CD4-positive, alpha-beta T cell treated with Interleukin-17A for 1 hour (primary cell): ENCODE results near the gene PCAT6.
"Not testable (repeated sequence)": the region's sequence is repeated elsewhere in the genome, so short reads cannot be mapped to it uniquely, and the experiment has no call there.

Experiments
- DNase-seq: peaks from one replicate; pipeline ENCODE4 v3.0.0-alpha.2; 2020

The PCAT6 gene

DNA sequence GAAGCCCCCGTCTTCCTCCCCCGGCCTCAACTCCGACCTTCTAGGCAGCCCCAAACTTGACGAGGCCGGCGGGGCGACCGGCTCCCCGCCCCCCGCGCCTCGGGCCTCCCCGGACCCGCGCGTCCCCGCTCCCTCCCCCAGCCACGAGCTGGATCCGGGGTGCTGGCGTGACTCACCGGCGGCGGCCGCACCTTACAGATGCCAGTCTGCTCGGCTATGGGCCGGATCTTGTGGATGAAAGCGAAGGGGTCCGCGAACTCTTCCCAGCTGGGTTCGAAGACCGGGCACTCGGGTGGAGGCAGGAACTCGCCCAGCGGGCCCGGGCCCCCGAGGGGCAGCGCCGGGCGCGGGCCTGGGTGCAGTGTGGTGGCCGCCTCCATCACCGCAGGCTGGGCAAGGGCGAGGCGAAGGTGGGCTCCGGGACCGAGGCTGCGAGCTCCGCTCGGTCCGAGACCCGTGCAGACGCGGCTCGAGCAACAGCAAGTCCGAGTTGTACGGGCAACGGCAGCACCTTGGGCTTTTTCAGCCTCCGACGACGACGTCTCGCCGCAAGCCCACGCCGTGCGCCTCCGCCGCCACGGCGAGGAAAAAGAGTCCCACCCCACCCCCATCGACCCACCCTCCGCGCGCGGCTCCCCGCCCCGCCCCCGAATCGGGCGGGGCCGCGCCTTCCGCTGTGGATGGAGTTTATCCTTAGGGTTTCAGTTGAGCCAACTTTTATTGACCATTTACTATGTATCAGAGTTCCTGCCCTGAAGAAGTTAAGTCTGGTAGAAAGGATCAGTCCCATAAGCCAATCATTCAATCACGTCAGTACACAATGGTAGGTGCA is 2.6 kb upstream of the PCAT6 start, which contains the start of gene KDM5B:
Gene KDM5B (minus strand): TSS at position 496 of the 832 bp plus-strand sequence. CDS start 116 bp downstream, at position 380.
- peak; percentile 64 for DNase-seq

- no peak for DNase-seq
Measured at GRCh38 chr1:202809597-202810159, 1.1 kb upstream of the PCAT6 start.

GRCh38 chr1:202810193-202810614 is 550 bp upstream of the PCAT6 start:
- no peak for DNase-seq

DNA sequence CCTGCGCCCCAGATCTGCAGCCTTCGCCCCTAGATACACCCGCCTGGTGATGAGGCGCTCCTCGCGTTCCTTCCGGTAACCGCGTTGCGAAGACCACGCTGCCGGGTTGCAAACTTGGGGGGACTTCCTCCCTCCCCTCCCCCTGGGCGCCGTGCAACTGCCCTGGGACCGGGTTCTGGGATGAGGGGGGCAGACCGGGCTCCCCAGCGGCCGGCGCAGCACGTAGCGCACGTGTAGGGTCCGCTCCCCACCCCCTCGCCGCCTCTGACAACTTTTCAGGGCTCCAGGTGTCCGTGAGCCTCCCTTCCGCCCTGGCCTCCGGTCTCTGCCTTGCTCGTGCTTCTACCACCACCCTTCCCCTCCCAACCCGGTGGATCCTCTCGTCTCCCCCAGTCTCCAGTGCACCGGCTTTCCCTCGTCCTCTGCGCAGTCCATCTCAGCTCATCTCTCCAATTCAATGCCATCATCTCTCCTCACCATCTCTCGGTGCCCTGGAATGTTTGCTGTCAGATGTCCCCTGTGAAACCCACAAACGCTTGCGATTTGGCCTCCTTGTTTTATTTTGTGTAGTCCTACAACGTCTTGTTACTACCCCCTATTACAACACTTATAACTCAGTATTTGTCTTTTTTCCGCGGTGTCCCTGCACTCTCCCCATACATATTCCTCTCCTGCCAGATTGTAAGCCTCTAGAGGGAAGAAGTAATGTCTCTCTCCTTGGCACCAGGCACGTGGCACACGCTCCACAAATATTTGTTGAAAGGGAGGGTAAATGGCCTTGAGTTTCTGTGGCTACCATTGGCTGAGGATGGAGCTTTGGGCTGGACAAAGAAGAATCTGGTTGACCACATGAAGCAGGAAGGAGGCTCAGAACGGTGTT is 782 bp downstream of the PCAT6 start:
- DNase-seq = no peak

DNA sequence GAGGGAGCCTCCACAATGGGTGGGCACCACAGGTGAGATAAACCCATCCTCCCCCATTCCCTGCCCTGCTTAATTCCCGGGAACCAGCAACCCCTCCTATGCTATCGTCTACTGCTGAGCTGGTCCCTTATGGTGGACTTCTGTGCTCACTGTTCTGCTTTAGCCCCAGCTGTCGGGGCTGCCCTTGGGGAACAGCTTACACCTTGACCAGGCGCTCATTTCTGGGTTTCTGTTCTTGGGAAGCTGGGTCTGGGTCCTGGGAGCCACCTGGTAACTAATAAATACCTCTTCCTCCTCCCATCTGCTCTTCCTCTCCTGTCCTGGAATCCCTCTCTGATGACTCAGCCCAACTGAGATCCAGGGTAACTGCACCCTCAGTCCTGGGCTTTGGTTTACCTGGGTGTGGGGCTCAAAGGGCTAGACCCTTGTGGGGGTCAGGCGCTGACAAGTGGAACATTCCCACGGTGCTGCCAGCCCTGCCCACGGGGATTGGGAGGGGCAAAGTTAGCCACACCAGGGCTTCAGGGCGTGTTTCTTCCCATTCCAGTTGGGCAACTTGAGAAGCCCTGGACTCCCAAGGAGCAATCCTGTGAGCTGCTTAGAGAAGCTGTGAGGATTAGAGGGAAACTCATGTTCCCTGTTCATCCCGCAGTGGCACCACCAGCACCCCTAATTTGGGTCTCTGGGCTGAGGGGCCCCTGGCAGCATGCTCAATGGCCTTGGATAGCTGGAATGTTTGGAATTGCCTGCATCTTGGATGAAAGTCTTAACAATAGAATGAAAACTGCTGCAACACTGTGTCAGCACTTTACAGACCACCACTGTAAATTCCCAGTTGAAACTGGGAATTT is 1.6 kb downstream of the PCAT6 start:
- no peak for DNase-seq

GRCh38 chr1:202815120-202815519 is 4.4 kb downstream of the PCAT6 start:
- no peak for DNase-seq

DNA sequence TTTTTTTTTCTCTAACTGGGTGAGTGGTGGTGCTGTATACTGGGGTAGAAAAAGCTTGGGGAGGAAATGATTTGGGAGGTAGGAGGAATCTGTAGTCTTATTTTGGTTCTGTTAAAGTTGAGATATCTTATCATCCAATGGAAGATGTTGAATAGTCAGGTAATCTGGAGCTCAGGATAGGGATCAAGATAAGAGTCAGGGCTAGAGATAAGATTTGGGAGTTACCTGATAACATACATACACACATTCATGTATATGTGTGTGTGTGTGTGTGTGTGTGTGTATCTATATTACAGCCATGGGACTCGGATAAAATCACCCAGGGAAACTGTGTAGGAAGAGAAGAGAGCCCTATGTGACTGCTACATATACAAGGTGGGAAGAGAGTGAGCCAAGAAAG is 8.1 kb downstream of the PCAT6 start:
- DNase-seq = no peak

DNA sequence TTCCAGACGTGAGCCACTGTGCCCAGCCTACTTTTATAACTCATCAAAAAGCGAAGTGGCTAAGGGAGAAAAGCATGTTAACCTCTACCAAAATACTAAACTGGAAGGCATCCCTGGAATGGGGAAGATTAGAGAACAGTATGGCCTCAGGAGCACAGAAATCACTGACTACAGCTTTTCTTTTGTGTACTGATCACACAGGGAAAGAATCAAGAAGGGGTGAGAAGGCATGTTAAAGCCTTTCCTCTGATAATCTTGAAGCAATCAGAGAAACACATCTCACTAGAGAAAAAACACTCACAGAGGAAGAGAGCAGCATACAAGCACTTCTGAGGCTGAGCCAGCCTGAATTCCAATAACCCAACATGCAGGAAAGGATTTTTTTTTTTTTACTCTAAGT is 10.7 kb downstream of the PCAT6 start:
- no peak for DNase-seq

DNA sequence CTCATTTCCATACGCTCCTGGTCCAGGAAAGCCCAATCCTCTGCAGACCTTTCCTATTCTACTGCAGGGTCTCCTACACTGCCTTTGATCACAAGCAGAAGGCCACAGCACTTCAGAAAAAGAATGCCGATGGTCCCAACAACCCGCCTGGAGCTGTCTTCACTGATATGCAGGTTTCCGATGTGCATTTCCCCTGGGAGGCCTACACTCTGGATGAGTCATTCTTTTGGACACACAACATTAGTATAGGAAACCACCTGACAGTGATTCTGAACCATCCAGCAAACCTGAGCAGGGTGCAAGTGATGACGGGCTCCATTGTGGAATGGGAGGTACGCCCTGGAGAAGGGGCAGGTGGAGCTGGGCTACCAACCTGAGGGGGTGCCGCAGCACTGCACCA is 15.0 kb downstream of the PCAT6 start:
- DNase-seq = no peak

DNA sequence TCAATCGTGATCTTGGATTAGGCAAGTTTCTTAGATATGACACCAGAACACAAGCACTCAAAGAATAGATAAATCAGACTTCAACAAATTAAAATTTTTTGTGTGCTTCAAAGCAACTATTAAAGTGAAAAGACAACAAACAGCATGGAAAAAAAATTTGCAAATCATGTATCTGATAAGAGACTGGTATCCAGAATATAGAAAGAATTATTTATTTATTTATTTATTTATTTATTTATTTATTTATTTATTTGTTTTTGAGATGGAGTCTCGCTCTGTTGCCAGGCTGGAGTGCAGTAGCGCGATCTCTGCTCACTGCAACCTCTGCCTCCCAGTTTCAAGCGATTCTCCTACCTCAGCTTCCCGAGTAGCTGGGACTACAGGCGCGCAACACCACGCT is 18.5 kb downstream of the PCAT6 start:
- DNase-seq = not testable (repeated sequence)

DNA sequence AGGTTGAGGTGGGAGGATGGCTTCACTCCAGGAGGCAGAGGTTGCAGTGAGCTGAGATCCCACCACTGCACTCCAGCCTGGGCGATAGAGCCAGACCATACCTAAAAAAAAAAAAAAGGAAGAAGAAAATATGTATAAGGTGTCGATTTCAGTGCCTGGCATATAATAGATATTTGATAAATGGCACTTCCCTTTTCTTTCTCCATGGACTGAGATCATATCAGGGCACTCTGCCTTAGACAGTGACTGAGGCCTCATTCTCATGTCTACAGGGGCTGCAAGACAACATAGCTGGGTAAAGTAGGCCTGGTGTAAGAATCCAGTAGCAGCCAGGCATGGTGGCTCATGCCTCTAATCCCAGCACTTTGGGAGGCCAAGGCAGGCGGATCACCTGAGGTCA is 21.2 kb downstream of the PCAT6 start:
- DNase-seq = no peak

DNA sequence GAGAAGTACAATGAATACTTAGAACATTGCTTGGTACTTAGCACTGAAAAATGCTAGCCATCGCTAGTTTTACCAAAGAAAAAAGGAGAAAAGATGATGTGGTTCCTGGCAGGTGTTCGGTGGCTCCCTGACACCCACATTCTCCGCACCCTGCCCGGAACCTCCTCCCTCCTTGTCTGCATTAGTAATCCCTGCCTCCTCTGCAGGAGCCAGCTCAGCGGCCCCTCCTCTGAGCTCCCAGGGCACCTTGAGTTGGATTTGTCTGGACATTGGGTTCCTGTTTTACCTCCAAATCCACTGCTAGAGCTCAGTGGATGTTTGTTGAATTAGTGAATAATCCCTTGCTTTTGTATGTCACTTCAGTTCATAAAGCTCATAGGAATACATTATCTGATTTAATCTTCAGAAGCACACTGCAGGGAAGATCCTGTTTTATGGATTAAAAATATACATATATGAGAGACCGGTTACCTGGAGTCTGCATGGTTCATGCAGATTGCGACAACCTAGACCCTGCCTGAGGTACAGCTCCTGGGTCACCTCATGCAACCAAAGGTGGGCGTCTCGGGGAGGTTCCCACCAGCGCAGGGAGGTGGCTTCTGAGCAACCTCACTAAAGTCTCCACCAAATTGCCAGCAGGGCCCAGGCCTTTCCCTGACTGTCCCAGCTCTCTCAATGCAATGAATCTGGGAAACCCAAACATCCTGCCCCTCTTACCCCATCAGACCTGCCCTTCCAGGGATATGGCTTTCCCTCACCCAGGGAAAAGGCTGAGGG is 24.2 kb downstream of the PCAT6 start:
- no peak for DNase-seq

DNA sequence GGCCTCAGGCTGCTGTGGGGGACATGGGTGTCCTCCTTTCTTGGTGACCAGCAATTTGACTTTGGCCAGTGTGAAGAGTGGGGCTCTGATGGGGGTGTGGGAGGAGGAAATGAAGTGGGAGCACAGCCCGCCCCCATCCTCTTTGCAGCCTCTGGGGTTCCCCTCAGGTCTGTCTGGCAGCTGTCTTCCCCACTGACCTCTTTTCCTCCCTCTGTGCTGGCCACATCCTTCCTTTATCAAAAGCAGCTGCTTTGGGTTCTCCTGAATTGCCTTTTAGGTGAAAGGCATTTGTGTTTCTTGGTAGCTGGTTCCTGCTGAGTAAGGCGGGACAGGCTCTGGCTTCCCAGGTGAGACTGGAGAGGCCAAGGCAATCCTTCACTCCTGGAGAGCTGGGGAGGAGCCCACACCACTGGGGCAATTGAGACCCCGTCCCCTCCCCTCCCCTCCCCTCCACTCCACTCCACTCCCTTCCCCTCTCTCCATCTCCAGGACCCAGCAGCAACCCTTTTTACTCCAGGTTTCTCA is 24.9 kb downstream of the PCAT6 start:
- DNase-seq = peak; percentile 57

- no peak for DNase-seq
Measured at GRCh38 chr1:202836623-202837403, 26.1 kb downstream of the PCAT6 start.

DNA sequence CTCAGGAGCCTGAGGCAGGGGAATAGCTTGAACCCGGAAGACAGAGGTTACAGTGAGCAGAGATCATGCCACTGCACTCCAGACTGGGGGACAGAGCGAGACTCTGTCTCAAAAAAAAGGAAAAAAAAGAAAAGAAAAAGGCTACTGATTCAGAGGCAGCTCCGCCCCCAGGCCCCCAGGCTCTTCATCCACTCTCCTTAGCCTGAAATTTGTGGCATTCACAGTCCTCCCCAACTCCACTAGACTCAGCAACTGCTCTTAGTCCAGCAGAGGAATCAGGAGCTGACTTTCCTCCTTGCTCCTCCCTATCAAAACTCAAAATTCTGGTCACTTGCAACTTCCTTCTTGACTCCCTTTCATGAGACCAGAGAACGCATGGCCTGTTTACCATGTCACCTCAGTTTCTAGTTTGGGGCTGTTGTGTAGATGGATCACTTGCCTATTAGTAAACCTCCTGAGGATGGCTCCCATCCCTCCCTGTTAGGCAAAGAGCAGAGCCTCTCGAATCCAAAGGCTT is 27.1 kb downstream of the PCAT6 start:
- DNase-seq = no peak

DNA sequence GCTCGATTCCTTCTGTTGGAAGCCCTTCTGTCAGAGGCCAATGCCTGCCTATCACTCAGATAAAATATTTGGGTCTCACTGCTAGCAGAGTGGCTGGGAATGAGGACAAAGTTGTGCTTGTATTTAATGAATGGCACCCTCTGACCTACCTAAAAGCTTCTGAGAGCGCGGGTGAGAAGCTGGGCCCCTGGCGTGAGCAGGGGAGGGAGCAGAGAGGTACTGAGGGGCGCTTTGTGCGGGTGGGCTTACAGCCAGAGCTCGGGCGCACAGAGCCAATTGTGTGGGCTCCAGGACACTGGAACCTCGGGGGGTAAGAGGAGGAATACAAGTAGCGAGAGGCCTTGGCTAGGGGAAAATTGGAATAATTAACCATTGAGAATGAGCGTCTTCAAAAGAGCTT is 32.3 kb downstream of the PCAT6 start:
- DNase-seq = no peak

DNA sequence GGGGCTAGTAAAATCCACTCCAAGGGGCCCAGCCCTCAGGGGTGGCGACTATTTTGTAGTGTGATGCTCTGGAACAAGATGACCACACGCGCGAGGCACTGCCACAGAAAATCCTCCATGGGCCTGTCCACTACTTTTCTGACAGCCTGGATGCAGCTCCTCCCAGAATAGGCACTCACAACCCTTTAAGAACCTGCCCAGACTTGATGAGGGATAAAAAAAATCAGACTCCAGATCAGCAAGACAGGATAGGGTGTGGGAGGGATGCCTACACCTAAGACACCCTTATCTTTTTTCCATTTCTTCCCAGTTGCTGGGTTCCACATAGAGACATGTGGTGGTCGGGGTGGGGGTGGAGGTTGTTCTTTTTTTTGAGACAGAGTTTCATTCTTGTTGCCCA is 33.5 kb downstream of the PCAT6 start:
- DNase-seq = no peak

DNA sequence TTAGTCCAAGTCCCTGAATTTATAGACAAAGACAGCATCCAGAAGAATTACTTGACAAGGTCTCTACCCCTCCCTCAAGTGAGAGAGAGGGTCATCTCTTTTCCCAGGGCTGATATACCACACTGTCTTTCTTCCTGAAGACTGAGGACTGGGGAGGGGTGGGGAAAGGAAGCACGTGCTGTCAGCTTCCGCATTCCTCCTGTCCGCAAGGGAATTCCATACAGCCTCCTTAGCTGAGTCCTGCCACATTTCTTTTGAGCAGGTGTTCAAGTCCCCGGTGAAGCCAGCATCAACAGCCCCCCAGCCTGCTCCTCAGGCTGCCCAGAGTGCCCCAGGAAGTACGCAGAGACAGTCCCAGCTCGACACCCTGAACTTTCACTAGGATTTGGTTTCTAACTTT is 34.2 kb downstream of the PCAT6 start:
- DNase-seq = no peak

DNA sequence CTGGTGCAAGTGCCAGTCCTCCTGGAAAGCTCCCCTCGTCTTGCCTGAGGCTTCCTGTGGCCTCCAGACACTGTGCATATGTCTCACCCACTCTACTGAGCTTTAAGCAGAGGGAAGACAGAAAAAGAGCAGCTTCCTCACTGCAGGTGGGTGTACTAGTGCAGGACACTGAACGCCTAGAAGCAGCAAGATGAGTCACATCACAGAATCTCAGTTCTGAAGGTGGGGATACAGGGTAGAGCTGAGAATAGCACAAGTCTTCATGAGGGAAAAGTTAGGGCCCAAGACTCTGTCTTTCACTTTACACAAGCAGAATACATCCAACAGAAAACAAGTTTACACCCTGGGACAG is 37.4 kb downstream of the PCAT6 start:
- no peak for DNase-seq

- DNase-seq = no peak
Measured at GRCh38 chr1:202850593-202851362, 40.0 kb downstream of the PCAT6 start.
